Endothelial cell of umbilical vein (primary cell): ENCODE data around the gene DGKD. TPM values are rescaled to one million over a fixed set of nuclear protein-coding genes. Genes with fewer than 3 reads are reported as not detected.

Experiments
- BruUV-seq: library from RNA; stranded (reverse); fragments of 400-500 nt; replicated peaks from 2 replicates; lab custom pipeline; 2021; lab: Mats Ljungman, UMichigan
- CTCF ChIA-PET: fragments of 300-600, 350-600 bp; sonication (Branson Sonifier 250); formaldehyde crosslinking; loops from one replicate; lab custom pipeline; 2021; ENCODE audit warnings: antibody characterized with exemption, inconsistent platforms; lab: Charles Lee
- POLR2A ChIA-PET: fragments of 300-600, 350-600 bp; sonication (Branson Sonifier 250); formaldehyde crosslinking; loops from one replicate; lab custom pipeline; 2021; ENCODE audit warnings: antibody characterized with exemption, inconsistent platforms; lab: Charles Lee
- DNase-seq: peaks from one replicate; pipeline ENCODE4 v3.0.0-alpha.2; 2011; ENCODE audit warnings: low read depth, low spot score
- FAIRE-seq: peaks from 2 replicates; lab custom pipeline; 2011; peaks lifted over from hg19 to GRCh38; lab: Jason Lieb, UNC
- H2AFZ ChIP-seq: 2 replicates; pipeline ENCODE4 v1.6.0; 2012; ENCODE audit warnings: low read depth, low read length, control low read depth, inconsistent platforms
- H3K27ac ChIP-seq: 2 replicates; pipeline ENCODE4 v1.5.1; 2011; ENCODE audit warnings: low read depth, mild to moderate bottlenecking, control low read depth, low read length, moderate library complexity; ENCODE audit not compliant: insufficient read depth
- H3K27me3 ChIP-seq, 2 experiments: 2 replicates each; pipeline versions ENCODE4 v1.6.0 to v1.6.1; 2011; ENCODE audit warnings: low read length in 2 of 2, mixed read lengths in 1 of 2; ENCODE audit not compliant: control insufficient read depth in 2 of 2, insufficient read depth in 2 of 2
- H3K36me3 ChIP-seq, 2 experiments: 2 replicates in 1 of 2; 3 replicates in 1 of 2; pipeline ENCODE4 v1.5.1; 2011; ENCODE audit warnings: low read length in 2 of 2, mild to moderate bottlenecking in 1 of 2, moderate library complexity in 1 of 2; ENCODE audit not compliant: control insufficient read depth in 2 of 2, insufficient read depth in 2 of 2; ENCODE audit errors: extremely low read depth in 1 of 2
- H3K4me1 ChIP-seq: 3 replicates; pipeline ENCODE4 v1.5.1; 2011; ENCODE audit warnings: mild to moderate bottlenecking, low read length; ENCODE audit not compliant: control insufficient read depth, insufficient read depth; ENCODE audit errors: extremely low read depth
- H3K4me2 ChIP-seq: 2 replicates; pipeline ENCODE4 v1.6.1; 2011; ENCODE audit warnings: low read length, control low read depth, mixed read lengths; ENCODE audit not compliant: insufficient read depth
- H3K4me3 ChIP-seq, 3 experiments: fragments of 200-600 bp in 1 of 3; sonication (generic), shearing (Covaris generic) in 1 of 3; replicated peaks in 1 of 3; 2 replicates each; pipeline ENCODE4 v1.5.1; 2011 to 2016; ENCODE audit warnings: control low read depth in 3 of 3, low read length in 3 of 3, mild to moderate bottlenecking in 2 of 3, inconsistent platforms in 1 of 3, low read depth in 1 of 3, moderate library complexity in 1 of 3; ENCODE audit not compliant: insufficient read depth in 1 of 3
- H3K79me2 ChIP-seq: 2 replicates; pipeline ENCODE4 v1.6.0; 2012; ENCODE audit warnings: low read length, inconsistent platforms; ENCODE audit not compliant: control insufficient read depth, insufficient read depth
- H3K9ac ChIP-seq: replicated peaks from 2 replicates; pipeline ENCODE3; 2011; ENCODE audit warnings: low read length, control low read depth; ENCODE audit not compliant: insufficient read depth; ENCODE audit errors: extremely low read depth
- H3K9me1 ChIP-seq: replicated peaks from 3 replicates; pipeline ENCODE4 v1.6.0; 2011; ENCODE audit warnings: mild to moderate bottlenecking, low read length; ENCODE audit not compliant: control insufficient read depth, insufficient read depth; ENCODE audit errors: extremely low read depth
- H3K9me3 ChIP-seq: replicated peaks from 2 replicates; pipeline ENCODE4 v1.5.1; 2012; ENCODE audit warnings: low read length, inconsistent platforms; ENCODE audit not compliant: control insufficient read depth, insufficient read depth
- H4K20me1 ChIP-seq: replicated peaks from 2 replicates; pipeline ENCODE3; 2011; ENCODE audit warnings: mild to moderate bottlenecking, low read length; ENCODE audit not compliant: control insufficient read depth, insufficient read depth; ENCODE audit errors: extremely low read depth
- EZH2 ChIP-seq: IDR thresholded peaks from 2 replicates; pipeline ENCODE4 v1.6.1; 2012; ENCODE audit warnings: borderline replicate concordance, low read depth, mild to moderate bottlenecking, moderate library complexity, low read length, inconsistent platforms; ENCODE audit not compliant: severe bottlenecking
- FOS ChIP-seq: IDR thresholded peaks from 2 replicates; pipeline ENCODE4 v1.6.1; 2011; ENCODE audit warnings: mild to moderate bottlenecking, low read length, moderate library complexity, borderline replicate concordance; ENCODE audit not compliant: insufficient read depth
- GATA2 ChIP-seq: IDR thresholded peaks from 2 replicates; pipeline ENCODE4 v1.7.0; 2011; ENCODE audit warnings: low read depth, mild to moderate bottlenecking, moderate library complexity, mixed read lengths, low read length; ENCODE audit not compliant: insufficient read length, insufficient read depth
- JUN ChIP-seq: IDR thresholded peaks from 2 replicates; pipeline ENCODE4 v1.6.1; 2011; ENCODE audit warnings: borderline replicate concordance, low read depth; ENCODE audit not compliant: insufficient read length, insufficient read depth
- MYC ChIP-seq: IDR thresholded peaks from one replicate; pipeline ENCODE4 v1.6.1; 2011; ENCODE audit warnings: mild to moderate bottlenecking, low read depth, low read length
- POLR2A ChIP-seq: IDR thresholded peaks from 2 replicates; pipeline ENCODE4 v1.6.1; 2012; ENCODE audit warnings: low read depth, mild to moderate bottlenecking, control low read depth, low read length
- POLR2AphosphoS5 ChIP-seq: IDR thresholded peaks from 2 replicates; pipeline ENCODE4 v1.6.1; 2012; ENCODE audit warnings: low read depth, mild to moderate bottlenecking, control low read depth, low read length, moderate library complexity; ENCODE audit not compliant: insufficient read depth
- dilution Hi-C: fragments of 300-500 bp; cut with MboI; formaldehyde crosslinking; loops from one replicate; pipeline ENCODE4 v1.15.0; 2019; ENCODE audit warnings: low sequenced_read_pairs; ENCODE audit not compliant: extremely low pct_ligation_motif_present
- intact Hi-C: fragments of 100-400 bp; cut with micrococcal nuclease; formaldehyde crosslinking; loops from one replicate; pipeline ENCODE4 v1.10.0; 2022
- polyA plus RNA-seq, 4 experiments: library from polyadenylated mRNA; depleted of rRNA in 3 of 4; stranded (reverse) in 3 of 4; unstranded in 1 of 4; fragments of >200 nt; gene quantifications; 2 replicates each; pipeline versions ENCODE4 v1.2.1 to v1.2.3, GENCODE V29; 2011 to 2012; ENCODE audit warnings: missing spikeins in 1 of 4
- total RNA-seq: library from RNA; stranded (reverse); gene quantifications from 2 replicates; pipeline ENCODE4 v1.2.3, GENCODE V29; 2021
- TF ChIP-seq, protein P1 (sequence below), 2 donors: IDR thresholded peaks; 1 replicate in 1 of 2; 2 replicates in 1 of 2; pipeline ENCODE4 v1.5.1; 2011; ENCODE audit warnings: low read length in 2 of 2, mild to moderate bottlenecking in 2 of 2, moderate library complexity in 2 of 2, control low read depth in 1 of 2, inconsistent platforms in 1 of 2, low read depth in 1 of 2; ENCODE audit not compliant: insufficient read depth in 1 of 2; ENCODE audit errors: extremely low read depth in 1 of 2
- TF ChIP-seq, protein P2 (sequence below): IDR thresholded peaks from 2 replicates; pipeline ENCODE4 v1.6.1; 2011; ENCODE audit not compliant: insufficient read depth, insufficient read length

Gene DGKD
- total and polyA plus RNA-seq, 2 donors (not counting 3 experiments of a cell fraction or from before 2014, with no cell fraction given) = 10.8 to 36.6 TPM

DNA sequence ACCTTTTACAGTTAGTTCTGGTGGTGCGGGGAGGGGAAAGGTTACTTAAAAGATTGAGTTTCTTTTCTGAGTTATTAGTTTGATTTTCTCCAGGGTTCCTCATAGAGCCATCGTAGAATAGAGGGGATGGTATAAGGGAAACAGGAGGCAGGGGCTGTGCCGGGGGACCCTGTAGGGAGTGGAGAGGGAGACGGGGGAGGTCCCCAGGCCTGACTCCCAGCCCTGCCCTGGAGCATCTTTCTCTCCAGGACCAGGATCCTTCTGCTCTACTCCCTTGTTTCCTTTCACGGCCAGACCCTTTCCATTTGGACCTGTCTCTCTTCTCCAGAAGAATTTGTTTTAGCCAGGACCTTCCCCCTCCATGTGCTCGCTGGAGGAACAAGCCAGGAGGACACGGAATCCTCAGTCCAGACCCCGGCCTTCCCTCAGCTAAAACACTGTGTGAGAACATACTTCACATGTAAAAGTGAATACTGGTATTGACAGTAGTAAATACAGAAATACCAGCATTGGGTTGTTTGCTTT, 35.4 kb downstream of the DGKD start:
- Histone ChIP-seq H3K4me3 (no peak overlapping the region), H3K4me1 (peaks cover 6% of the 10 kb centered on the region), H3K9me1 (no peaks in the 10 kb centered on the region), H3K27me3 (no peaks in the 10 kb centered on the region), H4K20me1 (no peaks in the 10 kb centered on the region), H3K9me3 (no peaks in the 10 kb centered on the region), H2AFZ (no peak overlapping the region), H3K79me2 (no peaks in the 10 kb centered on the region), H3K36me3 (no peaks in the 10 kb centered on the region), H3K27ac (no peak overlapping the region), H3K9ac (no peak overlapping the region), H3K4me2 (no peak overlapping the region)
- FAIRE-seq = no peak
- intact Hi-C loops = no loop called here
- dilution Hi-C loops = no loop called here
- ChIA-PET CTCF (no interaction called here), POLR2A (no interaction called here)
- DNase-seq = no peak
- TF ChIP-seq, protein P1, sequence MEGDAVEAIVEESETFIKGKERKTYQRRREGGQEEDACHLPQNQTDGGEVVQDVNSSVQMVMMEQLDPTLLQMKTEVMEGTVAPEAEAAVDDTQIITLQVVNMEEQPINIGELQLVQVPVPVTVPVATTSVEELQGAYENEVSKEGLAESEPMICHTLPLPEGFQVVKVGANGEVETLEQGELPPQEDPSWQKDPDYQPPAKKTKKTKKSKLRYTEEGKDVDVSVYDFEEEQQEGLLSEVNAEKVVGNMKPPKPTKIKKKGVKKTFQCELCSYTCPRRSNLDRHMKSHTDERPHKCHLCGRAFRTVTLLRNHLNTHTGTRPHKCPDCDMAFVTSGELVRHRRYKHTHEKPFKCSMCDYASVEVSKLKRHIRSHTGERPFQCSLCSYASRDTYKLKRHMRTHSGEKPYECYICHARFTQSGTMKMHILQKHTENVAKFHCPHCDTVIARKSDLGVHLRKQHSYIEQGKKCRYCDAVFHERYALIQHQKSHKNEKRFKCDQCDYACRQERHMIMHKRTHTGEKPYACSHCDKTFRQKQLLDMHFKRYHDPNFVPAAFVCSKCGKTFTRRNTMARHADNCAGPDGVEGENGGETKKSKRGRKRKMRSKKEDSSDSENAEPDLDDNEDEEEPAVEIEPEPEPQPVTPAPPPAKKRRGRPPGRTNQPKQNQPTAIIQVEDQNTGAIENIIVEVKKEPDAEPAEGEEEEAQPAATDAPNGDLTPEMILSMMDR (IDR thresholded peaks at IDR 0.05; ENCODE audit: extremely low read depth in 1 of 2, insufficient read depth in 1 of 2, low read depth in 1 of 2, low read length in 2 of 2) = no peak
- TF ChIP-seq, protein P2, sequence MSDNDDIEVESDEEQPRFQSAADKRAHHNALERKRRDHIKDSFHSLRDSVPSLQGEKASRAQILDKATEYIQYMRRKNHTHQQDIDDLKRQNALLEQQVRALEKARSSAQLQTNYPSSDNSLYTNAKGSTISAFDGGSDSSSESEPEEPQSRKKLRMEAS = no peak
- no peak for TF ChIP-seq FOS
- TF ChIP-seq EZH2 = no peak
- TF ChIP-seq MYC = no peak
- TF ChIP-seq POLR2A = no peak
- no peak for TF ChIP-seq JUN
- no peak for TF ChIP-seq POLR2AphosphoS5
- TF ChIP-seq GATA2 = no peak
- no TSS peak for BruUV-seq
